ENCODE data around the gene IQSEC3. TPM values are rescaled to one million over a fixed set of nuclear protein-coding genes. Genes with fewer than 3 reads are reported as not detected.

IQSEC3 gene
- total RNA-seq, 3 donors from 2014 or later (not counting 1 experiment from before 2014, with no cell fraction given) = 4.4 to 7.1 (median 5.3) TPM

Other genes starting within 250 kb of the IQSEC3 start
- under 1 TPM in 2 of 3 donors, not detected in 1; 0.54 to 0.70 TPM for gene SLC6A12, start 147.4 kb downstream of the IQSEC3 start, total RNA-seq
- 1 to 10 TPM in 1 of 3 donors, under 1 TPM in 1, not detected in 1; 0.79 to 2.2 TPM for gene SLC6A13, start 196.1 kb downstream of the IQSEC3 start, total RNA-seq

All from natural killer cell (primary cell).